HepG2 (cell line): ENCODE results near the gene HIPK2. TPM values are rescaled to one million over a fixed set of nuclear protein-coding genes. Genes with fewer than 3 reads are reported as not detected.

Experiments
- ASH2L ChIP-seq: fragments of 300-600, 200-600 bp; sonication (generic); IDR thresholded peaks from 2 replicates; pipeline ENCODE4 v1.7.0; 2017; ENCODE audit warnings: low read depth, mild to moderate bottlenecking, moderate library complexity, mixed read lengths, low read length; ENCODE audit not compliant: insufficient read length
- FOXP1 ChIP-seq, 2 experiments: fragments of 450-650 bp in 1 of 2; IDR thresholded peaks; 2 replicates each; pipeline ENCODE4 v1.6.1; 2017 to 2018; ENCODE audit warnings: antibody characterized with exemption in 1 of 2
- KMT2A ChIP-seq: sonication (generic); formaldehyde crosslinking; IDR thresholded peaks from 2 replicates; pipeline ENCODE4 v1.4.0; 2020; ENCODE audit warnings: missing genetic modification reagents
- PPARG ChIP-seq: conservative IDR thresholded peaks from 2 replicates; pipeline ENCODE4 v1.6.1; 2016; ENCODE audit warnings: missing biosample characterization, missing genetic modification reagents
- SAP130 ChIP-seq: IDR thresholded peaks from 2 replicates; pipeline ENCODE4 v1.6.1; 2016; ENCODE audit warnings: low read depth
- TCF7L2 ChIP-seq: IDR thresholded peaks from 2 replicates; pipeline ENCODE4 v1.6.1; 2011; ENCODE audit warnings: mild to moderate bottlenecking, low read depth, low read length, moderate library complexity
- ZBTB34 ChIP-seq: sonication (generic); formaldehyde crosslinking; IDR thresholded peaks from 2 replicates; pipeline ENCODE4 v1.8.0; 2022; ENCODE audit warnings: mild to moderate bottlenecking, missing genetic modification reagents
- ZNF292 ChIP-seq: sonication (generic); formaldehyde crosslinking; IDR thresholded peaks from 2 replicates; pipeline ENCODE4 v1.8.1; 2022; ENCODE audit warnings: mild to moderate bottlenecking, low read depth, missing genetic modification reagents, borderline replicate concordance
- ZNF333 ChIP-seq: sonication (generic); formaldehyde crosslinking; IDR thresholded peaks from 2 replicates; pipeline ENCODE4 v1.4.0; 2020; ENCODE audit warnings: mild to moderate bottlenecking, missing genetic modification reagents, borderline replicate concordance
- ZNF337 ChIP-seq: sonication (generic); formaldehyde crosslinking; IDR thresholded peaks from 2 replicates; pipeline ENCODE4 v1.5.1; 2020; ENCODE audit warnings: missing genetic modification reagents, low read depth, mild to moderate bottlenecking, borderline replicate concordance
- ZNF563 ChIP-seq: sonication (generic); formaldehyde crosslinking; IDR thresholded peaks from 2 replicates; pipeline ENCODE4 v1.8.0; 2022; ENCODE audit warnings: mild to moderate bottlenecking, moderate library complexity, missing genetic modification reagents
- ZNF607 ChIP-seq: sonication (generic); formaldehyde crosslinking; IDR thresholded peaks from 2 replicates; pipeline ENCODE4 v1.5.1; 2020; ENCODE audit warnings: missing genetic modification reagents, mild to moderate bottlenecking, borderline replicate concordance
- polyA plus RNA-seq, 8 experiments: library from polyadenylated mRNA; depleted of rRNA in 3 of 8; stranded (reverse) in 7 of 8; unstranded in 1 of 8; fragments of >200 nt; fragmentation: Illumina TruSeq in 4 of 8; extraction: Trizol in 4 of 8; gene quantifications; 2 replicates each; pipeline versions ENCODE4 v1.2.1 to v1.2.3, GENCODE V29; 2011 to 2016; ENCODE audit warnings: low read depth in 4 of 8, missing spikeins in 1 of 8, mixed read lengths in 1 of 8; ENCODE audit not compliant: insufficient read depth in 1 of 8
- total RNA-seq, 5 experiments: library from RNA; depleted of rRNA; stranded (reverse); fragments of >200 nt; fragmentation: Illumina TruSeq; extraction: Trizol; gene quantifications; 2 replicates each; pipeline ENCODE4 v1.2.3, GENCODE V29; 2016; ENCODE audit warnings: low read depth in 1 of 5
- TF ChIP-seq, protein P1 (sequence below): IDR thresholded peaks from 2 replicates; pipeline ENCODE4 v1.6.1; 2016; ENCODE audit warnings: control low read depth
- TF ChIP-seq, protein P2 (sequence below): sonication (generic); formaldehyde crosslinking; IDR thresholded peaks from 2 replicates; pipeline ENCODE4 v1.9.0; 2021; ENCODE audit warnings: missing genetic modification reagents, borderline replicate concordance
- TF ChIP-seq, protein P3 (sequence below): sonication (generic); formaldehyde crosslinking; IDR thresholded peaks from 2 replicates; pipeline ENCODE4 v1.8.1; 2023; ENCODE audit warnings: mild to moderate bottlenecking, missing genetic modification reagents, borderline replicate concordance
- TF ChIP-seq, protein P4 (sequence below): sonication (generic); formaldehyde crosslinking; IDR thresholded peaks from 2 replicates; pipeline ENCODE4 v1.5.1; 2020; ENCODE audit warnings: missing genetic modification reagents, mild to moderate bottlenecking, borderline replicate concordance
- TF ChIP-seq, protein P5 (sequence below): sonication (generic); formaldehyde crosslinking; IDR thresholded peaks from 2 replicates; pipeline ENCODE4 v1.5.1; 2020; ENCODE audit warnings: mild to moderate bottlenecking, missing genetic modification reagents, moderate library complexity

HIPK2 gene
- total and polyA plus RNA-seq, 2 of the 13 experiments (the other 11 are each of a cell fraction or from before 2014, with no cell fraction given): 14.4 to 20.2 TPM

DNA sequence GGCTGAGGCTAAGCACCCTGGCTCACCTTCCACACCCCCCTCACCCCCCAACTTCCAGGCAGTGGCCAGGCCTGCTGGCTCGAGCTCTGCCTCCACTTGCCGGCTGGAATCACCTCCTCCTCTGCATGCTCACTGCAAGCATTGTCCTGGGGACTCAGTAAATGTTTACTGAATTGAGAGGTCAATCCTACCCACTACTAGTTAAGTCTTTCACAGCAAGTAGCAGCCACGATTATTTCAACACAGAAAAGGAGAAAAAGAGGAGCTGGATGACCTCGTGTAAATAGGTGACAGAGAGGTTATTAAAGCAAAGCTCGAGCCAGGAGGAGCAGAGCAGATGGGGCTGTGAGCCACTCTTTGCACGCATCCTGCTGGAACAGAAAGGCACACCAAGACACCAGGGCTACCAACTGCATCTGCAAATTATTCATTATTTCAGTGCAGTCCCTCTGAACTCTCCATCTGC is 32.1 kb downstream of the HIPK2 start (continued):
- TF ChIP-seq, protein P1, sequence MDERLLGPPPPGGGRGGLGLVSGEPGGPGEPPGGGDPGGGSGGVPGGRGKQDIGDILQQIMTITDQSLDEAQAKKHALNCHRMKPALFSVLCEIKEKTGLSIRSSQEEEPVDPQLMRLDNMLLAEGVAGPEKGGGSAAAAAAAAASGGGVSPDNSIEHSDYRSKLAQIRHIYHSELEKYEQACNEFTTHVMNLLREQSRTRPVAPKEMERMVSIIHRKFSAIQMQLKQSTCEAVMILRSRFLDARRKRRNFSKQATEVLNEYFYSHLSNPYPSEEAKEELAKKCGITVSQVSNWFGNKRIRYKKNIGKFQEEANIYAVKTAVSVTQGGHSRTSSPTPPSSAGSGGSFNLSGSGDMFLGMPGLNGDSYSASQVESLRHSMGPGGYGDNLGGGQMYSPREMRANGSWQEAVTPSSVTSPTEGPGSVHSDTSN: no peak
- TF ChIP-seq FOXP1 (IDR thresholded peaks at IDR 0.05) (no peak), FOXP1 (CRISPR knock-in tag; IDR thresholded peaks at IDR 0.05) (peak; percentile 54), ZNF333 (CRISPR knock-in tag) (no peak), ZNF292 (peak; percentile 85; the same call in 1 of the 2 replicates), ZNF563 (CRISPR knock-in tag) (no peak), ZBTB34 (CRISPR knock-in tag) (0 out of 2 replicates have a peak, but pooled peaks have one; percentile 25), ASH2L (peak; percentile 21), ZNF607 (no peak), SAP130 (CRISPR knock-in tag) (peak; percentile 75), KMT2A (no peak), ZNF337 (CRISPR knock-in tag) (no peak), TCF7L2 (no peak), PPARG (CRISPR knock-in tag) (peak; percentile 58)
- TF ChIP-seq, protein P2, sequence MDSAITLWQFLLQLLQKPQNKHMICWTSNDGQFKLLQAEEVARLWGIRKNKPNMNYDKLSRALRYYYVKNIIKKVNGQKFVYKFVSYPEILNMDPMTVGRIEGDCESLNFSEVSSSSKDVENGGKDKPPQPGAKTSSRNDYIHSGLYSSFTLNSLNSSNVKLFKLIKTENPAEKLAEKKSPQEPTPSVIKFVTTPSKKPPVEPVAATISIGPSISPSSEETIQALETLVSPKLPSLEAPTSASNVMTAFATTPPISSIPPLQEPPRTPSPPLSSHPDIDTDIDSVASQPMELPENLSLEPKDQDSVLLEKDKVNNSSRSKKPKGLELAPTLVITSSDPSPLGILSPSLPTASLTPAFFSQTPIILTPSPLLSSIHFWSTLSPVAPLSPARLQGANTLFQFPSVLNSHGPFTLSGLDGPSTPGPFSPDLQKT (CRISPR knock-in tag): no peak
- TF ChIP-seq, protein P3, sequence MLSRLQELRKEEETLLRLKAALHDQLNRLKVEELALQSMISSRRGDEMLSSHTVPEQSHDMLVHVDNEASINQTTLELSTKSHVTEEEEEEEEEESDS (CRISPR knock-in tag): no peak
- TF ChIP-seq, protein P4, sequence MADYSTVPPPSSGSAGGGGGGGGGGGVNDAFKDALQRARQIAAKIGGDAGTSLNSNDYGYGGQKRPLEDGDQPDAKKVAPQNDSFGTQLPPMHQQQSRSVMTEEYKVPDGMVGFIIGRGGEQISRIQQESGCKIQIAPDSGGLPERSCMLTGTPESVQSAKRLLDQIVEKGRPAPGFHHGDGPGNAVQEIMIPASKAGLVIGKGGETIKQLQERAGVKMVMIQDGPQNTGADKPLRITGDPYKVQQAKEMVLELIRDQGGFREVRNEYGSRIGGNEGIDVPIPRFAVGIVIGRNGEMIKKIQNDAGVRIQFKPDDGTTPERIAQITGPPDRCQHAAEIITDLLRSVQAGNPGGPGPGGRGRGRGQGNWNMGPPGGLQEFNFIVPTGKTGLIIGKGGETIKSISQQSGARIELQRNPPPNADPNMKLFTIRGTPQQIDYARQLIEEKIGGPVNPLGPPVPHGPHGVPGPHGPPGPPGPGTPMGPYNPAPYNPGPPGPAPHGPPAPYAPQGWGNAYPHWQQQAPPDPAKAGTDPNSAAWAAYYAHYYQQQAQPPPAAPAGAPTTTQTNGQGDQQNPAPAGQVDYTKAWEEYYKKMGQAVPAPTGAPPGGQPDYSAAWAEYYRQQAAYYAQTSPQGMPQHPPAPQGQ (CRISPR knock-in tag): no peak
- TF ChIP-seq, protein P5, sequence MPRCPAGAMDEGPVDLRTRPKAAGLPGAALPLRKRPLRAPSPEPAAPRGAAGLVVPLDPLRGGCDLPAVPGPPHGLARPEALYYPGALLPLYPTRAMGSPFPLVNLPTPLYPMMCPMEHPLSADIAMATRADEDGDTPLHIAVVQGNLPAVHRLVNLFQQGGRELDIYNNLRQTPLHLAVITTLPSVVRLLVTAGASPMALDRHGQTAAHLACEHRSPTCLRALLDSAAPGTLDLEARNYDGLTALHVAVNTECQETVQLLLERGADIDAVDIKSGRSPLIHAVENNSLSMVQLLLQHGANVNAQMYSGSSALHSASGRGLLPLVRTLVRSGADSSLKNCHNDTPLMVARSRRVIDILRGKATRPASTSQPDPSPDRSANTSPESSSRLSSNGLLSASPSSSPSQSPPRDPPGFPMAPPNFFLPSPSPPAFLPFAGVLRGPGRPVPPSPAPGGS (CRISPR knock-in tag): no peak
